GM12878 (cell line): ENCODE results near the gene MAVS. TPM values are rescaled to one million over a fixed set of nuclear protein-coding genes. Genes with fewer than 3 reads are reported as not detected.

Experiments
- ATAC-seq: fragments of 200-7000 bp; cut with Tn5 transposase; 3 replicates; pipeline ENCODE4 v1.9.1; 2020; ENCODE audit warnings: mild to moderate bottlenecking, moderate library complexity
- BruUV-seq: library from RNA; stranded (reverse); fragments of 400-500 nt; replicated peaks from 2 replicates; lab custom pipeline; 2021; lab: Mats Ljungman, UMichigan
- CTCF ChIA-PET: fragments of 300-600 bp; sonication (Branson Sonifier 250); formaldehyde crosslinking; extraction: SDS; loops from one replicate; lab custom pipeline; 2021; ENCODE audit warnings: inconsistent platforms; lab: Yijun Ruan, JAX
- POLR2A ChIA-PET: fragments of 350-600 bp; formaldehyde crosslinking; extraction: SDS; loops from one replicate; lab custom pipeline; 2021; ENCODE audit warnings: inconsistent platforms; lab: Charles Lee
- RAD21 ChIA-PET: fragments of 300-600 bp; sonication (Branson Sonifier 250); formaldehyde crosslinking; loops from one replicate; lab custom pipeline; 2023; ENCODE audit warnings: antibody characterized with exemption; ENCODE audit not compliant: unreplicated experiment; lab: Charles Lee
- SMC1A ChIA-PET: fragments of 300-600 bp; sonication (Branson Sonifier 250); formaldehyde crosslinking; loops from one replicate; lab custom pipeline; 2023; ENCODE audit not compliant: unreplicated experiment, uncharacterized antibody; lab: Charles Lee
- DNase-seq: peaks from one replicate; pipeline ENCODE4 v3.0.0-alpha.2; 2011; ENCODE audit warnings: low read depth, low spot score
- FAIRE-seq: peaks from 3 replicates; lab custom pipeline; 2011; peaks lifted over from hg19 to GRCh38; lab: Jason Lieb, UNC
- H2AFZ ChIP-seq: 2 replicates; pipeline ENCODE4 v1.6.0; 2011; ENCODE audit warnings: low read depth, low read length, control low read depth; ENCODE audit not compliant: control insufficient read depth
- H3K27ac ChIP-seq: 2 replicates; pipeline ENCODE4 v1.5.1; 2011; ENCODE audit warnings: control low read depth; ENCODE audit not compliant: control insufficient read depth, insufficient read depth
- H3K27me3 ChIP-seq, 2 experiments: replicated peaks in 1 of 2; 2 replicates each; pipeline versions ENCODE4 v1.6.0 to v1.6.1; 2011; ENCODE audit warnings: low read length in 1 of 2; ENCODE audit not compliant: control insufficient read depth in 2 of 2, insufficient read depth in 2 of 2
- H3K36me3 ChIP-seq, 2 experiments: 2 replicates each; pipeline ENCODE4 v1.5.1; 2011; ENCODE audit warnings: low read length in 1 of 2; ENCODE audit not compliant: control insufficient read depth in 2 of 2, insufficient read depth in 2 of 2
- H3K4me1 ChIP-seq: 2 replicates; pipeline ENCODE4 v1.6.1; 2011; ENCODE audit warnings: mild to moderate bottlenecking, low read length, moderate library complexity, mixed read lengths; ENCODE audit not compliant: control insufficient read depth, insufficient read depth
- H3K4me2 ChIP-seq: 2 replicates; pipeline ENCODE4 v1.6.0; 2011; ENCODE audit warnings: control low read depth; ENCODE audit not compliant: control insufficient read depth, insufficient read depth
- H3K4me3 ChIP-seq: fragments of 200-600 bp; sonication (generic); 2 replicates; pipeline ENCODE4 v1.5.1; 2016
- H3K79me2 ChIP-seq: 2 replicates; pipeline ENCODE4 v1.6.0; 2011; ENCODE audit warnings: low read length; ENCODE audit not compliant: control insufficient read depth, insufficient read depth
- H3K9ac ChIP-seq: 2 replicates; pipeline ENCODE4 v1.8.0; 2011; ENCODE audit warnings: low read length, control low read depth, mixed read lengths; ENCODE audit not compliant: control insufficient read depth, insufficient read depth
- H3K9me3 ChIP-seq: replicated peaks from 3 replicates; pipeline ENCODE4 v1.5.1; 2011; ENCODE audit warnings: mild to moderate bottlenecking, low read length; ENCODE audit not compliant: control insufficient read depth, insufficient read depth
- H4K20me1 ChIP-seq: 2 replicates; pipeline ENCODE4 v1.6.0; 2011; ENCODE audit not compliant: control insufficient read depth, insufficient read depth
- MLLT1 ChIP-seq: fragments of 450-650 bp; IDR thresholded peaks from 2 replicates; pipeline ENCODE4 v1.6.1; 2016; ENCODE audit warnings: mild to moderate bottlenecking
- NBN ChIP-seq: fragments of 450-650 bp; IDR thresholded peaks from 2 replicates; pipeline ENCODE4 v1.6.1; 2016
- WRNIP1 ChIP-seq: IDR thresholded peaks from 2 replicates; pipeline ENCODE4 v1.6.1; 2011; ENCODE audit warnings: low read depth, low read length, improper control_type of control experiment, borderline replicate concordance
- ZBTB40 ChIP-seq: fragments of 450-650 bp; IDR thresholded peaks from 2 replicates; pipeline ENCODE4 v1.6.1; 2016; ENCODE audit warnings: mild to moderate bottlenecking, moderate library complexity, borderline replicate concordance
- WGBS: methylation state at CpG from one replicate; pipeline ENCODE4 v1.1.6; 2016; ENCODE audit warnings: low lambda C conversion rate; ENCODE audit not compliant: insufficient replicate concordance, insufficient coverage; ENCODE audit errors: missing lambda C conversion rate; 5-methylcytosine and 5-hydroxymethylcytosine counted together
- in situ Hi-C: fragments of 300-500 bp; cut with MboI; formaldehyde crosslinking; loops from 9 replicates; pipeline ENCODE4 v1.14.3; 2018; ENCODE audit warnings: mixed read lengths
- intact Hi-C: fragments of 100-400 bp; cut with micrococcal nuclease; formaldehyde crosslinking; loops from one replicate; pipeline ENCODE4 v1.14.2; 2022; ENCODE audit not compliant: unreplicated experiment
- polyA plus RNA-seq, 11 experiments: library from polyadenylated mRNA; depleted of rRNA in 4 of 11; unstranded in 6 of 11; stranded (reverse) in 5 of 11; fragments of >200 nt; fragmentation: Nextera tagmentation in 4 of 11; fragmentation: Illumina TruSeq in 1 of 11; extraction: Ambion mirVana in 4 of 11; extraction: Trizol in 1 of 11; gene quantifications; 1 replicate in 1 of 11; 2 replicates in 10 of 11; pipeline versions ENCODE4 v1.2.1 to v1.2.3, GENCODE V29; 2011 to 2016; ENCODE audit warnings: inconsistent platforms in 2 of 11, missing spikeins in 2 of 11, low read depth in 1 of 11
- total RNA-seq, 4 experiments: library from RNA; depleted of rRNA in 3 of 4; stranded (reverse); fragments of >200 nt in 3 of 4; fragmentation: Illumina TruSeq in 1 of 4; extraction: Trizol in 1 of 4; gene quantifications; 2 replicates each; pipeline versions ENCODE4 v1.2.1 to v1.2.3, GENCODE V29; 2013 to 2021

The MAVS gene
- total and polyA plus RNA-seq, 10 of the 15 experiments (the other 5 are each of a cell fraction or from before 2014, with no cell fraction given) = 1.6 to 25.2 (median 12.6) TPM

- peak overlapping the region; percentile 95 for H3K9ac ChIP-seq
- ChIA-PET SMC1A (interaction anchor here (1.0 to 4.5 kb wide), 5 partner anchors 19 to 51 kb away, joined by 3 to 43 read pairs (median 6); partner anchors contain the start of genes CENPB and SPEF1), CTCF (interaction anchor here (0.7 to 5.5 kb wide), 11 partner anchors 9 to 190 kb away, joined by 3 to 85 read pairs (median 5); partner anchors contain the start of genes ADISSP, CDC25B and CENPB), RAD21 (interaction anchor here (1.2 to 2.4 kb wide), 5 partner anchors 20 to 51 kb away, joined by 5 to 26 read pairs (median 6); partner anchors contain the start of genes ADISSP, CDC25B, CENPB and SPEF1), POLR2A (interaction anchor here (0.5 to 2.6 kb wide), 12 partner anchors 19 to 264 kb away, joined by 3 to 17 read pairs (median 4); partner anchors contain the start of genes ADISSP, CDC25B, CENPB and RNF24)
- TF ChIP-seq MLLT1 = 0 out of 2 replicates have a peak, but pooled peaks have one; percentile 33
- TF ChIP-seq WRNIP1 = no peak
- 0 out of 2 replicates have a peak, but pooled peaks have one; percentile 27 for TF ChIP-seq ZBTB40
- 0 out of 2 replicates have a peak, but pooled peaks have one; percentile 14 for TF ChIP-seq NBN
- FAIRE-seq = no peak
- peak overlapping the region; percentile 99 for H3K27ac ChIP-seq
- no peaks in the 10 kb centered on the region for H3K27me3 ChIP-seq
- ATAC-seq = no peak
- peak overlapping the region; percentile 73; the same call in 1 of the 2 replicates for H3K4me3 ChIP-seq
- H3K79me2 ChIP-seq = peaks cover 7% of the 10 kb centered on the region
- peaks cover 5 to 9% of the 10 kb centered on the region in 2 experiments for H3K36me3 ChIP-seq
- no peaks in the 10 kb centered on the region for H4K20me1 ChIP-seq
- peak overlapping the region; percentile 99 for H2AFZ ChIP-seq
- H3K4me1 ChIP-seq = peaks cover 5% of the 10 kb centered on the region
- DNase-seq = no peak
- 52% methylated on average over 20 of the region's 20 CpGs for whole genome bisulfite sequencing
- in situ Hi-C loops (no loop called here), intact Hi-C loops (loop anchor here (1.0 to 2.0 kb wide), 5 partner anchors 21 to 71 kb away; partner anchors contain the start of gene MAVS)
- no peaks in the 10 kb centered on the region for H3K9me3 ChIP-seq
- H3K4me2 ChIP-seq = peak overlapping the region; percentile 92
- TSS peak; percentile 89 for BruUV-seq
Measured at GRCh38 chr20:3819411-3820047, 27.1 kb upstream of the MAVS start.
